ENCODE results near the gene RPRD1A. TPM values are rescaled to one million over a fixed set of nuclear protein-coding genes. Genes with fewer than 3 reads are reported as not detected.
A peak's percentile ranks its signal among the peaks of the same experiment; 100 is the strongest.
"Not testable (repeated sequence)": the region's sequence is repeated elsewhere in the genome, so short reads cannot be mapped to it uniquely, and the experiment has no call there.

Gene RPRD1A
- 10 to 100 TPM; 68.8 to 80.3 (median 71.8) TPM for total RNA-seq
- 10 to 100 TPM; 13.2 to 19.4 (median 15.7) TPM for polyA plus RNA-seq

DNA sequence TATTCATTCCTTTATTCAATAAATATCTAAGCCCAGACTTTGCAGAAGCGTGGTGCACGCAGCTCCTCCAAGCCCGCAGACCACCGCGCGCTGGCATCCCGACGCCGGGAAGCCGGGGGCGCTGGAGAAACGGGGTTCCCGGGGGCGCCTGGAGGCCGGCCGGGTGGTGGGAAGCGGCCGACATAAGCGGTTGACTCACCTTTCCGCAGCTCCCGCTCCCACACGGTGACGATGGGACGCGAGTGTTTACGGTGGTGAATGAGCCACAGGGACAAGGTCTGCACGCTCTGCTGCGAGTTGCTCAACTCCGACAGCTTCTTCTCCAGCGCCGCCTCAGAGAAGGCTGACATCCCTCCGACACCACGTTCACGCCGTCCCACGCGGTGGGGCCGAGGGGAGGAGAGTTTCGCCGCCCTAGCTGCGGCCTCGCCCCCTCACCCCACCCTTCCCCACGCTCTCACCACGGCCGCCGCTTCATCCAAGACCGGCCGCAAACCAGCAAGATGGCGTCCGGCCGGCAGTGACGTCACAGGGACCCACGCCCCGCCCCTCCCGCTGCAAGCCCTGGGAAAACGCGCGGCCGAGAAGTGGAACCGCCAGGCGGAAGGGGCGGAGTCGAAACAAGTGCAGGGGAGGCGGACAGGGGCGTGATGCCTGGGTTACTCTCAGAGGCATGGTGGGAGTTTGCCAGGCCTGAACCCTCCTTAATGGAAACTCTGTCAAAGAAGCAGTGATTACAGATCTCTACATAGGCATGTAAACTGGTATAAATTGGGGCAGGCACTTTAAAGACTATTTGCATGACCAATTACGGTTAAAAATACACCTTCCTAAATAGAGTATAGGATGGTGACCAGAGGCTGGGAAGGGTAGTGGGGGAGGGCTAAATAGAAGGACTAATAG, at the start of gene RPRD1A:
Gene RPRD1A (minus strand): TSS at position 505 of the 903 bp plus-strand sequence. CDS start 155 bp downstream, at position 350.
- Histone ChIP-seq H3K27me3 (no peaks in the 10 kb centered on the region), H3K27ac (peak within 1 kb of the TSS; percentile 88 to 96 (median 93)), H3K36me3 (no peaks in the 10 kb centered on the region), H3K4me1 (peaks cover 0 to 13% (median 9%) of the 10 kb centered on the region in 4 donors), H3K4me3 (peak within 1 kb of the TSS; percentile 66 to 94 (median 78)), H3K9me3 (no peaks in the 10 kb centered on the region)
- no peak for TF ChIP-seq EP300 (IDR thresholded peaks at IDR 0.05)
- peak; percentile 79 to 89 (median 84) for TF ChIP-seq POLR2AphosphoS5 (IDR thresholded peaks at IDR 0.05)
- TF ChIP-seq POLR2A (IDR thresholded peaks at IDR 0.05), result peak; percentile 37 to 50
- WGBS, 2 donors, result 1% methylated on average over 66 of the region's 66 CpGs
- intact Hi-C loops (cut with DNase I), result loop anchor here (1.0 to 5.0 kb wide), 2 partner anchors 62 to 95 kb away; partner anchors contain the start of genes ELP2, RMP24 and SLC39A6
- peak; percentile 98 for DNase-seq

- H3K27me3 ChIP-seq; H3K9me3 ChIP-seq; DNase-seq; intact Hi-C loops (cut with DNase I); H3K4me1 ChIP-seq; H3K27ac ChIP-seq; H3K4me3 ChIP-seq: not testable (repeated sequence)
- H3K36me3 ChIP-seq, result peaks cover 3 to 67% (median 15%) of the 10 kb centered on the region in 4 donors
- 92 to 95% methylated on average over 11 of the region's 11 CpGs for WGBS, 2 donors
Measured at GRCh38 chr18:36116771-36117170, 49.4 kb upstream of the RPRD1A start.

DNA sequence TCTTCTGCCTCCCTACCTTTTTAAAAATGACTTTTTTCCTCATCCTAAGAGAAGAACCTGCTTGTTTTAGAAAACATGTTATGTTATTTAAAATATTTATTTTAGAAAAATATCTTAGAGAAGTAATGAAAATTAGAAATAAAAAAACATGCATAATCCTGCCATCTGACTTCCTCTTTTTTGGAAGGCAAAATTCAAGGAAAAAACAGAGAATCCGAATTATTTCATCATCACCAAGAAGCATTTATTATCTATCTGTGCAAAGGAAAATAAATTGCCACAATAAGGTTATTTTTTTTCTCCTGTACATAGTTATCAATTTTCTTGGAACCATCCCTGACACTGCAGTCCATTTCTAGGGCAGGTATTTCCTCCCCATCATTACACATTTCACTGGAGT, 47.4 kb upstream of the RPRD1A start:
- intact Hi-C loops (cut with DNase I), result no loop called here
- no peak for DNase-seq
- peaks cover 0 to 74% (median 20%) of the 10 kb centered on the region in 4 donors for H3K36me3 ChIP-seq
- H3K4me3 ChIP-seq, result no peak overlapping the region
- H3K27me3 ChIP-seq, result no peaks in the 10 kb centered on the region
- H3K9me3 ChIP-seq, result no peaks in the 10 kb centered on the region
- H3K27ac ChIP-seq, result no peak overlapping the region
- H3K4me1 ChIP-seq, result no peaks in the 10 kb centered on the region
- 88 to 89% methylated on average over 1 of the region's 1 CpG for WGBS, 2 donors
- no peak for TF ChIP-seq CTCF (IDR thresholded peaks at IDR 0.05)
- TF ChIP-seq EP300 (IDR thresholded peaks at IDR 0.05), result no peak
- no peak for TF ChIP-seq POLR2AphosphoS5 (IDR thresholded peaks at IDR 0.05)
- TF ChIP-seq POLR2A (IDR thresholded peaks at IDR 0.05), result no peak

DNA sequence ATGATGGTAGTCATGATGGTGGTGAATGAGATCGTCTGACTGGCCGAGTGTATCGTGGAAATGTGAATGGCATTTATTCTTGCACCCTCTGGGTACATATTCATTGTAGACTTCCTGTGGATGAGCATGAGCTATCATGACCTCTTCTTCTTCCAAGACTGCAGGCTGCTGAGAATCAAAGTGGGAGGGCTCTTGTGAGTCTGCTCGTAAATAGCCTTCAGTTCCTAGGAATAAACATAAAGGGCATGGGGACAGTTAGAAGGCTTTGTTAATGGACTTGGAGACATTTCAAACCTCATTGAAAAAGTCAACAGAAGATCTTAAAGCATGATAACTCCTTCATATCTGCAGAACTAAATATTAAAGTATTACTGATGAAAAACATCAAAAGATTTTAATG, 46.9 kb upstream of the RPRD1A start:
- H3K27me3 ChIP-seq, result no peaks in the 10 kb centered on the region
- H3K27ac ChIP-seq, result no peak overlapping the region
- intact Hi-C loops (cut with DNase I), result no loop called here
- TF ChIP-seq POLR2A (IDR thresholded peaks at IDR 0.05), result no peak
- TF ChIP-seq CTCF (IDR thresholded peaks at IDR 0.05), result no peak
- TF ChIP-seq EP300 (IDR thresholded peaks at IDR 0.05), result no peak
- TF ChIP-seq POLR2AphosphoS5 (IDR thresholded peaks at IDR 0.05), result no peak
- DNase-seq, result no peak
- no peaks in the 10 kb centered on the region for H3K9me3 ChIP-seq
- no peaks in the 10 kb centered on the region for H3K4me1 ChIP-seq
- peaks cover 0 to 79% (median 21%) of the 10 kb centered on the region in 4 donors for H3K36me3 ChIP-seq
- no peak overlapping the region for H3K4me3 ChIP-seq
- 88 to 89% methylated on average over 4 of the region's 4 CpGs for whole genome bisulfite sequencing, 2 donors

DNA sequence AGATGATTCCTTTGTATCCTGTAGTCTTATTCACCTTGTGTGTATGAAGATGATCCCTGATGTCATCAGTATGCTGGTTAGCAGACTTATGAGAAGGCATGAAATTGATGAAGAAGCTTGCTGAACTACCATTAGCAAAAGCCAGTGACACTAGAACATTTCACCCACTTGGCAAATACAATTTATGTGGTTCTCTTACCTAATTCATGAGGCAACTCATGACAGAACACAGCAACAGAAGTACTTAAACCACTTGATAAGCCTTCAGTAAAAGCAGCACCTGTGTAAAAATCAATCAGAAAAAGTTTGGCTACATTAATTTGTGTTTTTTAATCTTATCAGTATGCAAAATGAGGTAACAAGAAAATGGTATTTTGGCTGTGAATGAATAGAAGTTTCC, 44.9 kb upstream of the RPRD1A start:
- H3K36me3 ChIP-seq, result peaks cover 0 to 82% (median 21%) of the 10 kb centered on the region in 4 donors
- no peak overlapping the region for H3K4me3 ChIP-seq
- no peaks in the 10 kb centered on the region for H3K27me3 ChIP-seq
- no peak for DNase-seq
- H3K9me3 ChIP-seq, result no peaks in the 10 kb centered on the region
- H3K4me1 ChIP-seq, result no peaks in the 10 kb centered on the region
- TF ChIP-seq POLR2AphosphoS5 (IDR thresholded peaks at IDR 0.05) (no peak), EP300 (IDR thresholded peaks at IDR 0.05) (no peak), CTCF (IDR thresholded peaks at IDR 0.05) (no peak), POLR2A (IDR thresholded peaks at IDR 0.05) (no peak)
- H3K27ac ChIP-seq, result no peak overlapping the region
- intact Hi-C loops (cut with DNase I), result no loop called here

All from sigmoid colon (tissue), 7 donors.